Measurements from ENCODE around the gene IFNGR1. TPM values are rescaled to one million over a fixed set of nuclear protein-coding genes. Genes with fewer than 3 reads are reported as not detected.

Gene IFNGR1
- total RNA-seq, 1 experiment from 2014 or later = 51.9 TPM

DNA sequence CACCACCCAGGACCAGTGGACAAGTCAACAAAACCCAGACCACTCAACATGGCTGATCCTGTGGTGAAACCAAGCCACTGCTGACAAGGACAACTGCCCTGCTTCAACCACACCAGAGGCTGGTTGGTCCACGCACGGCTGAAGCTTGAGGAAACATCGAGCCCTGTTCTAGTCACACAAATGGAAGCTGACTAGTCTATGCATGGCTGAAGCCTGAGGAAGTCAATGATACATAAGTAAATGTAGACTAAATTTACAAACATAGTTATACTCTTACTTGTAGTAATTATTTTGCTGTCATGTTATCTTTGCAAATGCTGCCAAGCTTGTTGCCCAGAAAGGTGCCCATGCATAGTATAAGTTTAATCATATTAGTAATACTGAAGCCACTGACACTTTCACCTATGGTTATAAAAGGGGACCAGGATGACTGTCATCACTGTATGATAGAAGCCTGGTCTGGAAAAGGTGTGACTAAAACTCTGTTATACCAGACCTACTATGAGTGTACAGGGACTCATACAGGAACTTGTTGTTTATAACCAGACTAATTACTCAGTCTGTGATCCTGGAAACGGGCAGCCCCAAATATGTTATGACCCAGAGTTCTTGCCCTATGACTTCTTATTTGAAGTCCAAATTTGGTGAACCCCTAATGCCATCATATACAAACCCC lies 51.3 kb downstream of the IFNGR1 start:
- DNase-seq (ENCODE audit: low read depth) = no peak
- in situ Hi-C loops (cut with HindIII; ENCODE audit: low pct_unique_long_range_greater_than_20kb, low sequenced_read_pairs) = no loop called here

GRCh38 chr6:137166247-137167098 lies 52.7 kb downstream of the IFNGR1 start:
- in situ Hi-C loops (cut with HindIII; ENCODE audit: low pct_unique_long_range_greater_than_20kb, low sequenced_read_pairs) = no loop called here
- DNase-seq (ENCODE audit: low read depth) = no peak

DNA sequence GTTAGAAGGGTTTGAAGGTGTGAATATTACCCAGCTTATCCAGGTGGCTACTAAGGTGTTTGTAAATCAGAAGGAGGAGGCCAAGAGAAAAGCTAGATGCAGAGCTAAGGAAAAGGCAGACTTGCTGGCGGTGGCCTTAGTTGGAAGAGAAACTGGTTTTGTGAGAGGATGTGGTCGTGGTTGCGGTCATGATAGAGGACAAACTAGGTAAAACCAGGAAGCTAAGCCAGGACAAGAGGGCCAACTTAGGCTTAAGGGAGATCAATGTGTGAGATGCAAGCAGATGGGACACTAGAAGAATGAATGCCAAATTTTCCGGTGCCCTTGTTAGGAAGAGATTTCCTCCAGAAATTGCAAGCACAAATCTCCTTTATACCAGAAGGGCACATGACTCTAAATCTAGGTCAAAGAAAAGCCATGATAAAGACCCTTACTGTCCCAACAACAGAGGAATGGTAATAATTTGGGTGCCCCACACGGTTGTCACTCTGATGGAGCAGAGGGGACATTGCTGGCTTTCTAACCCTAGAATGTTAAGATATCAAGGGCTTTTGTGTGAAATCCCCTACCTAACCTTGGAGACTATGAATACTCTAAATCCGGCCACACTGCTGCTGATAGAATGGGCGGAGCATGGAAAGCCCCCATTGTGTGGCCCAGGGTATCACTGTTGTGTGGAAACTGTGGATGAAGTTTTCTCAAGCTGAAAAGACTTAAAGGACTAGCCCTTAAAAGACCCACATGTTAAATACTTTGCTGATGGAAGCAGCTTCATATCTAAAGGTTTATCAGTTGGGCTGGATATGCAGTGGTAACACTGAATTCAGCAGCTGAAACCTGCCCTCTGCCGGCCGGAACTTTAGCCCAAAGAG lies 53.6 kb downstream of the IFNGR1 start:
- in situ Hi-C loops (cut with HindIII; ENCODE audit: low pct_unique_long_range_greater_than_20kb, low sequenced_read_pairs) = no loop called here
- no peak for DNase-seq (ENCODE audit: low read depth)

- in situ Hi-C loops (cut with HindIII; ENCODE audit: low pct_unique_long_range_greater_than_20kb, low sequenced_read_pairs) = no loop called here
- DNase-seq (ENCODE audit: low read depth) = no peak
Observed at GRCh38 chr6:137163732-137164318, 55.4 kb downstream of the IFNGR1 start.

GRCh38 chr6:137162692-137163306 lies 56.4 kb downstream of the IFNGR1 start:
- in situ Hi-C loops (cut with HindIII; ENCODE audit: low pct_unique_long_range_greater_than_20kb, low sequenced_read_pairs) = no loop called here
- DNase-seq (ENCODE audit: low read depth) = no peak

- DNase-seq (ENCODE audit: low read depth) = no peak
- in situ Hi-C loops (cut with HindIII; ENCODE audit: low pct_unique_long_range_greater_than_20kb, low sequenced_read_pairs) = no loop called here
Observed at GRCh38 chr6:137161949-137162348, 57.2 kb downstream of the IFNGR1 start.

DNA sequence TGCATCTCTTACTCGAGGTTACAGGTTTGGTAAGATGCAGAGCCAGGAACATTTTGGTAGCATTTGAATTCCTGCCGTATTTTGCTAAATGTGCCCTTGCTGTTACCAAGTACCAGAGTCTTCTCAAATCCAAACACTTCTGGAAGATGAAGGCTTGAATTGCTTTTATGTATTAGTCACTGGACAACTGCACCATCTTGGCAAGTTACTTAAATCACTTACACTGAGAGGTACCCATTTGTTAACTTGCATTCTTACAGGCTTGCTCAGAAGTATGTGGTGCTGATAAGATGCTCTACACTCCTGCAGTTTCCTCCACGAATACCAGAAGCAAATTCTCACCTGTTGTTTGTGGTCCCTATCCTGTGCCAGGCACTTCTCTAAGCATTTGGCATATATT lies 58.4 kb downstream of the IFNGR1 start:
- no peak for DNase-seq (ENCODE audit: low read depth)

DNA sequence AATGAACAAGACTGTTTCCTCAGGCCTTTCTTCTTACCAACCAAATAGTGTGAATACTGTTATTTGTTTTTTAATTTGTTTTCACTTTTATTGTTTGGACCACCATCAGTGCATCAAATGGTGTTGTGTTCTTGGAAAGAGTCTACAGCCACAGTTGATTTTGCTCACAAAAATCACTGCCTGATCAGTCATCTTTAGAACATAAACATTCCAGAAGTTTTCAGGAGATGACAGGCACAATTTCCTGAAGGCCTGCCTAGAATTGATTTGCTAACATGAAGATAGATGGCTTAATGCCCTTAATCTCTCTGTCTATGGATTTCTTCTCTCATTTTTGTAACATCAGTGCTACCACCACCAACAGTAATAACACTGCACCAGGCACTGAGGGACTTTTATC lies 59.3 kb downstream of the IFNGR1 start:
- no peak for DNase-seq (ENCODE audit: low read depth)

More for the DNA sequence above, 58.4 kb downstream of the IFNGR1 start:
- in situ Hi-C loops (cut with HindIII; ENCODE audit: low pct_unique_long_range_greater_than_20kb, low sequenced_read_pairs) = no loop called here

DNA sequence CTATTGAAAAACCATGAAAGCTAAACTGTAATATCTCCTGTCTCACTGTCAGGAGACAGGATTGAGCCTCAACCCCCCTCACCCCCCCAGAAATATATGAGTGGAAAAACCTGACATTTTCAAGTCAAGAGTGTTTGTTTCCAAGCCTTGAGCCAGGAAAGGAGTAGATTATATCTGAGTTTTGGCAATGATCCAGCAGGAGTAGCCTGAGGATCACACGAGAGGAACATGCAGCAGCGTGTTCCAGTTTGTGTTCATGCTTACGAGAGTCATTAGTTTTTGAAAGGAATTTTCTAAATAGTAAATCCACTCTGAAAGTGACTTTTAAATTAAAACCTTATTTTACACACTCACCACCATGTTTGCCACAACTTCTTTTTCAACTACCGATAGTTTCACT lies 61.6 kb downstream of the IFNGR1 start:
- DNase-seq (ENCODE audit: low read depth) = no peak
- in situ Hi-C loops (cut with HindIII; ENCODE audit: low pct_unique_long_range_greater_than_20kb, low sequenced_read_pairs) = no loop called here

More for the DNA sequence above, 59.3 kb downstream of the IFNGR1 start:
- in situ Hi-C loops (cut with HindIII; ENCODE audit: low pct_unique_long_range_greater_than_20kb, low sequenced_read_pairs) = no loop called here

GRCh38 chr6:137156650-137157049 lies 62.5 kb downstream of the IFNGR1 start:
- in situ Hi-C loops (cut with HindIII; ENCODE audit: low pct_unique_long_range_greater_than_20kb, low sequenced_read_pairs) = no loop called here

DNA sequence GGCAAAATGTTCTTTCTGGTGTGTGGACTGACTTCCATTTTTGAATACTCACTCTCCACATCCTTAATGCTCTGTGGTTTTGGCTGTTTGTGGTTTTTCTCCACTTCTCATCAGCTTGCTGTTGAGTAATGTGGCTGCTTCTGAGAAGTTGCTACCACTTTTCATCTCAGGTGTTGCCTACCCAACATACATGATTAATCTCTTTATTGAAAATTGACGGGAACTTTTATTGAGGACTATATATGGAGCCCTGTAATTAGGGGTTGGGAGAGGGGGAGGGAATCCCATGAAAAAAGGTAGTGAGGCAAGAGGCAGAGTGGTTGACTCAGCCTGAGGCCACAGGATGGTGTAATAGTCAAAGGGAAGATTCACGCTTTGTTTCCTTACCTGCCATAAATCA lies 63.4 kb downstream of the IFNGR1 start:
- DNase-seq (ENCODE audit: low read depth) = no peak
- in situ Hi-C loops (cut with HindIII; ENCODE audit: low pct_unique_long_range_greater_than_20kb, low sequenced_read_pairs) = no loop called here

More at GRCh38 chr6:137156650-137157049, 62.5 kb downstream of the IFNGR1 start:
- DNase-seq (ENCODE audit: low read depth) = no peak

DNA sequence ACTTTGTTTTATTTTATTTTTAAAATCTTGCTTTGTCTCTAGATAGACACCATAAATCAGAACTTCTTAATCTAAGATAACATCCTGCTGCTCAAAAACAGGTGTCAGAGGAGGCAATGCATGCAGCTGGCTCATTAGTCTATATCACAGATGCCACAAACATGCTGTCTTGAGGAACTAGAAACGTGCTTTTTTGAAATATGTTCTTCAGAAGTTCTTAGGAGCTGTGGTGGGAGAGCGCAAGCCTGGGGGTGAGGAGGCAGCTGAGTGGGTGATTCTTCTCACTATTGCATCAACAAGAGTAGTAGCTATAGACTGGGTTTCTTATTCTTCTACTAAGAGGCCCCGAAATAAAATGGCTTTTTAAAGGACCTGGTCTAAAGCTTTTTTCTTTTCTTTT lies 69.1 kb downstream of the IFNGR1 start:
- DNase-seq (ENCODE audit: low read depth) = no peak
- in situ Hi-C loops (cut with HindIII; ENCODE audit: low pct_unique_long_range_greater_than_20kb, low sequenced_read_pairs) = no loop called here

GRCh38 chr6:137149035-137149393 lies 70.2 kb downstream of the IFNGR1 start:
- in situ Hi-C loops (cut with HindIII; ENCODE audit: low pct_unique_long_range_greater_than_20kb, low sequenced_read_pairs) = no loop called here

GRCh38 chr6:137148306-137149034 lies 70.7 kb downstream of the IFNGR1 start:
- DNase-seq (ENCODE audit: low read depth) = no peak
- in situ Hi-C loops (cut with HindIII; ENCODE audit: low pct_unique_long_range_greater_than_20kb, low sequenced_read_pairs) = no loop called here

More at GRCh38 chr6:137149035-137149393, 70.2 kb downstream of the IFNGR1 start:
- no peak for DNase-seq (ENCODE audit: low read depth)
